Ureter (tissue), 1 donor: ENCODE measurements around the gene NKAIN2. TPM values are rescaled to one million over a fixed set of nuclear protein-coding genes. Genes with fewer than 3 reads are reported as not detected.
"Not testable (repeated sequence)": the region's sequence is repeated elsewhere in the genome, so short reads cannot be mapped to it uniquely, and the experiment has no call there.

Experiments
- DNase-seq: peaks from one replicate; pipeline ENCODE4 v3.0.0-alpha.2; 2020; ENCODE audit warnings: low spot score
- total RNA-seq: library from RNA; stranded (reverse); gene quantifications from one replicate; pipeline ENCODE4 v1.2.4, GENCODE V29; 2023
- donor health status: DM: yes; HTN: yes; CAD: no.

NKAIN2 gene
- total RNA-seq, 1 donor from 2014 or later: 0.73 TPM

DNA sequence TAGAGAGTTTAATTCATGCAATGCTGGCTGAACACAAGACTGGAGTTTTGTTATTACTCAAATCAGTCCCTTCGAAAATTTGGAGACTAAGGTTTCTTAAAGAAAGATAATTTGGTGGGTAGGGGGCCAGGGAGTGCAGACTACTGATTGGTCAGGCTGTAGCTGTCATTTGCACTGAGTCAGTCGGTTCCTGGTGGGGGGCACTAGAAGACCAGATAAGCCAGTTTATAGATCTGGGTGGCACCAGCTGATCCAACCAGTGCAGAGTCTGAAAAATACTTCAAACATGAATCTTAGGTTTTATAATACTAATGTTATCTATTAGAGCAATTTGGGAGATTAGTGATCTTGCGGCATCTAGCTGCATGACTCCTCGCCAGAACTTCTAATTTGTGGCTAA lies 530.7 kb downstream of the NKAIN2 start:
- DNase-seq: no peak

DNA sequence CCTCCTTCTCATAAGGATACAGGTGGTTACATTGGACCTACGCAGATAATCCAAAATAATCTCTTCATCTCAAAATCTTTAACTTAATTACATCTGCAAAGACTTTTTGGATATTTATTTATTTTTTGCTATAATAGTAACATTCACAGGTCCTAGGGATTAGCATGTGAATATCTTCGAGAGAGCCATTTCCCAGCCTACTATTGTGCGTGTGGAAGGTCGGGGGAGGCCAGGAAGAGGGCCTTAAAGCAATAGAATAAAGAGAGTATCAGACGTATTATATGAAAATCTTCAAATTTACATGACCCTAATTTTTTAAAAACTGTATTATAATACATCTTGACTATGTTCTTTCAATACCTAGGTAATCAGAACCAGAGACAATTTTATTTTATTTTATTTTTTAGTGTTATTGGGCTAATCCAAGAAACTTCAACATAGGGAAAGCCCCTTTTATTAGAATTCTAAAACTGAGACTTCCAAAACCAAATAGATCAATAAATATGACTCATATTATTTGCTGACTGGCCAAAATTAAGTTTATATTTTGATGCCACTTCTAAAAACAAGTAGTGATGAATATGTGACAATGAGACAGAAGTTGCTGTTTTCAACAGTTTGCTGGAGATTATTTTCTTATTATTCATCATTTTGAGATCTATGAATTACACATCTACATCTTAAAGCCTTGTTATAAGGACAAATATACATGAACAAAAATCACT lies 536.1 kb downstream of the NKAIN2 start:
- no peak for DNase-seq

GRCh38 chr6:124348339-124348738 lies 544.7 kb downstream of the NKAIN2 start:
- not testable (repeated sequence) for DNase-seq

DNA sequence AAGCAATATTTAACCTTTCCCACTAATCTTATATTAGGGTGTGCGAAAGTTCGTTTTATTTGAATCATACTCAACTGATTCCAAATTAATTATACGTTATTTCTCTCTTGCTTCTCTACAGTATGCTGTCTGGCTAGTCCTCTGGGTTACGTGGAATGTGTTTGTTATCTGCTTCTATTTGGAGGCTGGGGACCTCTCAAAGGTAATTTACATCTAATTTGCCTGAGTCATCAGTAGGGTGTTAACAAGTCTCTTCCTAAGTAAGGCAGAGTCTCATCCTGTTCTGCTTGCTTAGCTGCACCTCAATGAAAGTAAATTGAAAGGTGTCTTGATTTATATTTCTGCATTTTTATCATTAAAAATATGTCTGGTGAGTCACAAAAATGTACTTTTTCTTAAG lies 551.5 kb downstream of the NKAIN2 start:
- DNase-seq: no peak

GRCh38 chr6:124356276-124356810 lies 552.7 kb downstream of the NKAIN2 start:
- DNase-seq: no peak

- DNase-seq: no peak
These were observed 553.1 kb downstream of the NKAIN2 start for GRCh38 chr6:124356811-124357210.

- DNase-seq: no peak
These were observed 564.5 kb downstream of the NKAIN2 start for GRCh38 chr6:124368131-124368530.

GRCh38 chr6:124371974-124372475 lies 568.4 kb downstream of the NKAIN2 start:
- no peak for DNase-seq

GRCh38 chr6:124373386-124373785 lies 569.7 kb downstream of the NKAIN2 start:
- DNase-seq: no peak

GRCh38 chr6:124389127-124389526 lies 585.5 kb downstream of the NKAIN2 start:
- no peak for DNase-seq

DNA sequence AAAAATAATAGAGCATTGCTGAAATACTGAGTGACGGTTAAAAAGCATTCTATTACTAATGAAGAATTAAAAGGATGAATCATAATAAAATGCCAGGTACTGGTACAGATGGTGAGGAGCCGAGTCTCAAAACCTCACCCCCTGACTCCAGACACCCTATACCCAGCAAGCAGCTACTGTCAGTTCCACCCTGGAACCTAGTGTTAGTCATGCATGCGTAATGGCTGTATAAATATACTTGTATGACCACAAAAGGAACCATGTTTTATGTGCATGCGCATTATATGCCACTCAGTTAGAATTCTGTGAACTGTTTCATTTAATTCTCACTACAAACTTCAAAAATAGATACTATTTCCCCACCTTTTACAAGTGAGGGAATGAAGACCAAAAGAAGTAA lies 589.9 kb downstream of the NKAIN2 start:
- DNase-seq: no peak

DNA sequence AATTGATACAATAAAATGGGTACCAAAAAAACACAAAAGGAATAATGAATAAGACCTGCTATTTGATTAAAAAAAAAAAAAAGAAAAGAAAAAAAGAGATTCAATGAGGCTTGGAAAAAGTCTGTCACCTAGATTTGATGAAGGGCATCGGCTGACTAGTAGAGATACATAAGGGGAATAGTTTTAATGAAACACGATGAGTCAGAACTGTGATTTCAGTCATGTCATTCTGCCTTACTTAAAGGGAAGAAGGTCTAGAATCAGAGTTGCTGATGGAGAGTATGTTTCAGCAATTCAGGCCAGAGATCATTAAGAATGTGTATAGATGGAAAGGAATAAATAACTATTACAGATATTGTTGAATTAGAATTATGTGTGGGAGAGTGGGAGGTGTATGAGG lies 592.7 kb downstream of the NKAIN2 start:
- DNase-seq: no peak

DNA sequence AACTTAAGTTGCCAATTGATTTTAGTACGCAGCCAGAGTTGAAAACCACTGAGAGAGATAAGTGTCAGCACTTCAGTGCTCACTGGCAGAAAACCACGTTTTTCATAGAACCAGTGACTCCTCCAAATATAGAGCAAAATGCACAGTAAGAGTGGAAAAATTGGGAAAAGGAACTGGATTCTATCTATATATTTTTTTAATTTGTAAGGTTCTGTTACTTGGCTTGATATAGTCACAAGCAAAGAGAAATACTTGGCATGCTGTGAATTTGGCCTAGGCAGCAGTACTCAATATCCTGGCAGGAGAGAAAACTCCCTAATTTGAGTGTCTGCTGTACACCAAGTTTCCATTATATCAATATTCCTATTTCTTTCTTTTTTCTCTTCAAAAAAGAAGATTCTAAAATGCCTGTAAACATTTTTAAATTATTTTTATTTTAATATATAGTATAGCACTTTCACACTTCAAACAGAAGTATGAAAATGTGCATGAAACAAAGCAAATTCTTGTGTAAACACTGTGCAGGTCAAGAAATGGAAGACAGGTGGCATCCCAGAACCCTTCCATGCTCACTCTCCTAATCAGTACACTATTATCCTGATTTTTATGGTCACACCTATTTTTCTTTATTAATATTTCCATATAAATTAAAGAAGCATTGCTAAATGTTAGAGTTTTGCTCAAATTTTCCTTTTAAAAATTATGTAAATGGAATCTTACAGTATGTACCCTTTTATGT lies 596.8 kb downstream of the NKAIN2 start:
- DNase-seq: no peak

DNA sequence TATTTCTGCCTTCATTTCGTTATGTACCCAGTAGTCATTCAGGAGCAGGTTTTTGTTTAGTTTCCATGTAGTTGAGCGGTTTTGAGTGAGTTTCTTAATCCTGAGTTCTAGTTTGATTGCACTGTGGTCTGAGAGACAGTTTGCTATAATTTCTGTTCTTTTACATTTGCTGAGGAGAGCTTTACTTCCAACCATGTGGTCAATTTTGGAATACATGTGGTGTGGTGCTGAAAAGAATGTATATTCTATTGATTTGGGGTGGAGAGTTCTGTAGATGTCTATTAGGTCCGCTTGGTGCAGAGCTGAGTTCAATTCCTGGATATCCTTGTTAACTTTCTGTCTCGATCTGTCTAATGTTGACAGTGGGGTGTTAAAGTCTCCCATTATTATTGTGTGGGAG lies 606.8 kb downstream of the NKAIN2 start:
- not testable (repeated sequence) for DNase-seq

DNA sequence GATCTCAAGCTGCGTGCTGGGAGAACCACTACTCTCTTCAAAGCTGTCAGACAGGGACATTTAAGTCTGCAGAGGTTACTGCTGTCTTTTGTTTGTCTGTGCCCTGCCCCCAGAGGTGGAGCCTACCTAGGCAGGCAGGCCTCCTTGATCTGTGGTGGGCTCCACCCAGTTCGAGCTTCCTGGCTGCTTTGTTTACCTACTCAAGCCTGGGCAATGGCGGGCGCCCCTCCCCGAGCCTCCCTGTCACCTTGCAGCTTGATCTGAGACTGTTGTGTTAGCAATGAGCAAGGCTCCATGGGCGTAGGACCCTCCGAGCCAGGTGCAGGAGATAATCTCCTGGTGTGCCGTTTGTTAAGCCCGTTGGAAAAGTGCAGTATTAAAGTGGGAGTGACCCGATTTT lies 609.0 kb downstream of the NKAIN2 start:
- not testable (repeated sequence) for DNase-seq

DNA sequence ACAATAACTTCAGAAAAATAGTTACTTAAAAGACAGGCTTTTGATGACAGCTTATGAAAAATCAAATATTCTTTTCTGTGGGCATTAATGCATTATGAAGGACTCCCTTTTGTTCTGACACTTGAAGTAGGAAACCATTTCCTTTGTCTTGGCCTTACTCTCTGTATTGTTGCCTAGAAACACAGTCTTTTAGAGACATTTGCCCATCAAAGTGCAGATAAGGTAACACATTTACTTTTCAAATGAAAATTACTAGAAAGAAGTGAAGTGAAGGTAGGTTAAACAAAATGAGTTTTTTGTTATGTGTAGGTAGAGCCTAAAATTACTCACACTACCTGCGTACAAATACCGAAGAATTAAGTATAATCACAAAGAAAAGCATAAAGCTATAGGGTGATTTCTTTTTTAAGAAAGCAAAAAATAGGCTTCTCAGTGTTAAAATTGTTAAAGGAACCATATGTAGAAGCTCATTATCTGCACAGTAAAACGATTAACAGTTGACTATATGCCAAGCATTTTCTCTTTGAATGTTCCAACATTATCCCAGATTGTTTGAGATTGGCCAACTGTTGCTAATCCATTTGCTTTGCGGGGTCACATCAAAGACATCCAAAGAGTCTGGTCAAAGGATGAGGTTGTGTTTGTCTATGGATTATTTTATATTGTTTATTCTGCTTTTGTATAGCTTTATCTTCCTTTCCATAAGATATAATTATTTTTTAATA lies 616.6 kb downstream of the NKAIN2 start:
- DNase-seq: no peak

DNA sequence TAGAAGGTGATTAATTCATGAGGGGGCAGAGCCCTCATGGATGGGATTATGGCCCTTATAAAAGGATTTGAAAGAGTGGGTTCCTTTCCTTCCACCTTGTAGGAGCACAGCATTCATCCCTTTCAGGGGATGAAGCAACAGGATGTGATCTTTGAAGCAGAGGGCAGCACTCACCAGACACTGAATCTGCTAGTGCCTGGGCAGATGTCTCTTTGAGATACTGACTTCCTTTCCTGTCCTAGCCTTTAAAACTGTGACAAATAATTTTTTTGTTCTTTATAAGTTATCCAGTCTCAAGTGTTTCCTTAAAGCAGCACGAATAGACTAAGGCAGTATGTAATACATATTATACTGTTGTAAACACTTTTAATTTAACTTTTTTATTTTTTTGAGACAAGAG lies 620.0 kb downstream of the NKAIN2 start:
- no peak for DNase-seq

DNA sequence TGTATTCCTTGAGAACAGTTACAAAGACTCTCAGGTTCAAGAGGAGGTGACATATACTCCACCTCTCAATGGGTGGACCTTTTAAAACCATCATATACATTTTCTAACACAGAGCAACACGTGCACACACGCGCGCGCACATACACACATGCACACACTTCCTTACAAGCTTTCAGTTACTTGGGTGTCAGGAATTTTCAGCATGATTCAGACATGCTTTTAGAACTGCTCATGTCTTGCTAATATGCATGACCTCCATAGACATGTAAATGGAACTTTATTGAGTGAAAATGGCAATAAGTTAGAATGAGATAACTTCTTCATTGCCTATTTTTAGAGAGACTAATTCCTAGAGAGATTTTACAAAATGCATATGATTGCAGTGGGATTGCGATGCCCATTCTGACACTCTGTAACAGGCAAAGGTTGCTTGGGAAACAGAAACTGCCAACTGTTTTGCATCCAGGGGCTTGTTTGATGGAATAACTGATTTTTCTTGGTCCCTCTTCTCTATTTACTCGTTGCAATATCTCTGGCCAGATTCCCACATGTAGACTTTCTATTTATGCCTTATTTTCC lies 627.2 kb downstream of the NKAIN2 start:
- DNase-seq: no peak

GRCh38 chr6:124432620-124433019 lies 629.0 kb downstream of the NKAIN2 start:
- DNase-seq: no peak

DNA sequence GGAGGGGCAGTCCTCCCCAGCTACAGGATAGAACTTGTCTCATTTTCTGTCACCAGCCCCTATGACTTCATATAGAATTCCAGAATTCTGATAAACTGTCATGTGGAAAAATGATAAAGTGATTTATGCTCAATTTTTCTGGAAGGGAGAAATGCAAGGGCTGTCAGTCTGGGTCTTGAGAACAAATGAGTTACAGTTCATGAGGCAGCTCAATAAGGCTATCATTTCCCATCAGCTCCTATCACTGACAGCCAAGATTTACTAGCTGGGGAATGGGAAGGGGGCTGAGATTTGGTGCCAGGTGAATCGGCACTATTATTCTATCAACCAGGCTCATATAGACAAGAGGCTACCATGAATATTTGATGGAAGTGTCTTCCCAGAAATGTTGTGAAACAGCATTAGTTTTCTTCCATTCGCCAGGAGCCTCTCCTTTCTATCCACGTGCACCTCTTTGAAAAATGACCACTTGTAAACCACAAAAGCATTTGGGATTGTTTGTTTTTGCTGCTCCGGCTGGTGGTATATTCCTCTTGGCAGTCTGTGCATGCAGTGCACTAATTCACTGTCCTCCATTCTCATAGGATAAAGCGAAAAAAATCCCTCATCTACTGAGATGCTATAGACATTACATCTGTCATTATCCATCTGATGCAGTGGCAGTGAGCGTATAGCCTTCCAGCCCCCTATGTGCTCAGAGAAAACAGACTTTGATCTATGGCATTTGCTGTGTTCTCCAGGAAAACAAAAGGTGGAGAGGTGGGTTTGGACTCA lies 629.9 kb downstream of the NKAIN2 start:
- no peak for DNase-seq

- no peak for DNase-seq
These were observed 630.8 kb downstream of the NKAIN2 start for GRCh38 chr6:124434421-124434820.
